K562 (cell line): ENCODE data around the gene STARD8.

Experiments used
- CEBPB ChIP-seq: fragments of 450-650 bp; IDR thresholded peaks from 2 replicates; pipeline ENCODE4 v1.6.1; 2016; ENCODE audit warnings: missing genetic modification characterization, missing compliant biosample characterization
- GTF2F1 ChIP-seq: IDR thresholded peaks from 2 replicates; pipeline ENCODE4 v1.6.1; 2011; ENCODE audit warnings: low read depth, low read length, improper control_type of control experiment
- JUNB ChIP-seq: fragments of 450-650 bp; formaldehyde crosslinking; conservative IDR thresholded peaks from 2 replicates; pipeline ENCODE4 v1.4.0; 2020; ENCODE audit warnings: mild to moderate bottlenecking
- PHF21A ChIP-seq: fragments of 450-650 bp; IDR thresholded peaks from 2 replicates; pipeline ENCODE4 v1.6.1; 2017; ENCODE audit warnings: low read depth, borderline replicate concordance
- POLR2A ChIP-seq: fragments of 450-650 bp; conservative IDR thresholded peaks from 2 replicates; pipeline ENCODE4 v1.6.1; 2016
- POLR2AphosphoS5 ChIP-seq: IDR thresholded peaks from 2 replicates; pipeline ENCODE4 v1.6.1; 2011; ENCODE audit warnings: mild to moderate bottlenecking, low read depth, low read length, moderate library complexity; ENCODE audit not compliant: control insufficient read depth, insufficient read depth
- PPARD ChIP-seq: fragments of 250-450 bp; sonication (Bioruptor Pico); IDR thresholded peaks from 2 replicates; pipeline ENCODE4 v1.8.0; 2022; ENCODE audit warnings: inconsistent platforms, mild to moderate bottlenecking, moderate library complexity
- RNF2 ChIP-seq: sonication (generic); IDR thresholded peaks from 2 replicates; pipeline ENCODE4 v1.6.1; 2016
- YY1 ChIP-seq, 3 experiments: IDR thresholded peaks; 2 replicates each; pipeline ENCODE4 v1.6.1; 2011; ENCODE audit warnings: low read length in 2 of 3, mild to moderate bottlenecking in 2 of 3, moderate library complexity in 2 of 3, borderline replicate concordance in 1 of 3, control low read depth in 1 of 3, low read depth in 1 of 3; ENCODE audit not compliant: insufficient read depth in 3 of 3, insufficient replicate concordance in 2 of 3, control insufficient read depth in 1 of 3, insufficient read length in 1 of 3; ENCODE audit errors: extremely low read depth in 1 of 3
- ZFX ChIP-seq: sonication (generic); formaldehyde crosslinking; IDR thresholded peaks from 2 replicates; pipeline ENCODE4 v1.8.0; 2022; ENCODE audit warnings: mild to moderate bottlenecking, missing genetic modification reagents, moderate library complexity
- ZNF121 ChIP-seq: sonication (generic); formaldehyde crosslinking; conservative IDR thresholded peaks from 2 replicates; pipeline ENCODE4 v1.8.0; 2022; ENCODE audit warnings: missing genetic modification reagents
- TF ChIP-seq, protein P1 (sequence below), 3 experiments: IDR thresholded peaks in 2 of 3; conservative IDR thresholded peaks in 1 of 3; 2 replicates each; pipeline ENCODE4 v1.5.1; 2011 to 2012; ENCODE audit warnings: low read length in 3 of 3, mild to moderate bottlenecking in 3 of 3, control low read depth in 2 of 3, improper control_type of control experiment in 1 of 3, inconsistent platforms in 1 of 3, low read depth in 1 of 3, mixed read lengths in 1 of 3, moderate library complexity in 1 of 3; ENCODE audit not compliant: insufficient read depth in 2 of 3
- TF ChIP-seq, protein P2 (sequence below): sonication (generic); formaldehyde crosslinking; IDR thresholded peaks from 2 replicates; pipeline ENCODE4 v1.8.1; 2023; ENCODE audit warnings: mild to moderate bottlenecking, missing genetic modification reagents
- TF ChIP-seq, protein P3 (sequence below): fragments of 200-600 bp; sonication (generic); IDR thresholded peaks from one replicate; pipeline ENCODE4 v1.6.1; 2012; ENCODE audit warnings: mild to moderate bottlenecking, low read depth, low read length, inconsistent platforms

DNA sequence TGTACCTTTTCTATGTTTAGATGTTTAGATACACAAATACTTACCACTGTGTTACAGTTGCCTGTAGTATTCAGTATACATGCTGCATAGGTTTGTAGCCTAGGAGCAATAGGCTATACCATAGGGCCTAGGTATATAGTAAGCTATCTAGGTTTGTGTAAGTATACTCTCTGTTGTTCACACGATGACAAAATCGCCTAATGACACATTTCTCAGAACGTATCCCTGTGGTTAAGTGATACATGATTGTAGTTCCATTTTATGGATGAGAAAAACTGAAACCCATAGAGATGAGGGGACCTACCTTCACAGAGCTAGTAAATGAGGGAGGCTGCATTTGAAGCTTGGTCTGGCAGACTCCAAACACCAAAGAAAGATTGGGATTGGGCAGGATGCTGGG, 102.0 kb downstream of the STARD8 start:
- TF ChIP-seq, protein P1, sequence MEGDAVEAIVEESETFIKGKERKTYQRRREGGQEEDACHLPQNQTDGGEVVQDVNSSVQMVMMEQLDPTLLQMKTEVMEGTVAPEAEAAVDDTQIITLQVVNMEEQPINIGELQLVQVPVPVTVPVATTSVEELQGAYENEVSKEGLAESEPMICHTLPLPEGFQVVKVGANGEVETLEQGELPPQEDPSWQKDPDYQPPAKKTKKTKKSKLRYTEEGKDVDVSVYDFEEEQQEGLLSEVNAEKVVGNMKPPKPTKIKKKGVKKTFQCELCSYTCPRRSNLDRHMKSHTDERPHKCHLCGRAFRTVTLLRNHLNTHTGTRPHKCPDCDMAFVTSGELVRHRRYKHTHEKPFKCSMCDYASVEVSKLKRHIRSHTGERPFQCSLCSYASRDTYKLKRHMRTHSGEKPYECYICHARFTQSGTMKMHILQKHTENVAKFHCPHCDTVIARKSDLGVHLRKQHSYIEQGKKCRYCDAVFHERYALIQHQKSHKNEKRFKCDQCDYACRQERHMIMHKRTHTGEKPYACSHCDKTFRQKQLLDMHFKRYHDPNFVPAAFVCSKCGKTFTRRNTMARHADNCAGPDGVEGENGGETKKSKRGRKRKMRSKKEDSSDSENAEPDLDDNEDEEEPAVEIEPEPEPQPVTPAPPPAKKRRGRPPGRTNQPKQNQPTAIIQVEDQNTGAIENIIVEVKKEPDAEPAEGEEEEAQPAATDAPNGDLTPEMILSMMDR (IDR thresholded peaks at IDR 0.05 in 2 of 3, conservative IDR thresholded peaks at IDR 0.05 in 1 of 3; ENCODE audit: insufficient read depth in 2 of 3, low read depth in 1 of 3, low read length in 3 of 3): no peak
- TF ChIP-seq, protein P2, sequence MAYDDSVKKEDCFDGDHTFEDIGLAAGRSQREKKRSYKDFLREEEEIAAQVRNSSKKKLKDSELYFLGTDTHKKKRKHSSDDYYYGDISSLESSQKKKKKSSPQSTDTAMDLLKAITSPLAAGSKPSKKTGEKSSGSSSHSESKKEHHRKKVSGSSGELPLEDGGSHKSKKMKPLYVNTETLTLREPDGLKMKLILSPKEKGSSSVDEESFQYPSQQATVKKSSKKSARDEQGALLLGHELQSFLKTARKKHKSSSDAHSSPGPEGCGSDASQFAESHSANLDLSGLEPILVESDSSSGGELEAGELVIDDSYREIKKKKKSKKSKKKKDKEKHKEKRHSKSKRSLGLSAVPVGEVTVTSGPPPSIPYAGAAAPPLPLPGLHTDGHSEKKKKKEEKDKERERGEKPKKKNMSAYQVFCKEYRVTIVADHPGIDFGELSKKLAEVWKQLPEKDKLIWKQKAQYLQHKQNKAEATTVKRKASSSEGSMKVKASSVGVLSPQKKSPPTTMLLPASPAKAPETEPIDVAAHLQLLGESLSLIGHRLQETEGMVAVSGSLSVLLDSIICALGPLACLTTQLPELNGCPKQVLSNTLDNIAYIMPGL (CRISPR knock-in tag): no peak
- TF ChIP-seq, protein P3, sequence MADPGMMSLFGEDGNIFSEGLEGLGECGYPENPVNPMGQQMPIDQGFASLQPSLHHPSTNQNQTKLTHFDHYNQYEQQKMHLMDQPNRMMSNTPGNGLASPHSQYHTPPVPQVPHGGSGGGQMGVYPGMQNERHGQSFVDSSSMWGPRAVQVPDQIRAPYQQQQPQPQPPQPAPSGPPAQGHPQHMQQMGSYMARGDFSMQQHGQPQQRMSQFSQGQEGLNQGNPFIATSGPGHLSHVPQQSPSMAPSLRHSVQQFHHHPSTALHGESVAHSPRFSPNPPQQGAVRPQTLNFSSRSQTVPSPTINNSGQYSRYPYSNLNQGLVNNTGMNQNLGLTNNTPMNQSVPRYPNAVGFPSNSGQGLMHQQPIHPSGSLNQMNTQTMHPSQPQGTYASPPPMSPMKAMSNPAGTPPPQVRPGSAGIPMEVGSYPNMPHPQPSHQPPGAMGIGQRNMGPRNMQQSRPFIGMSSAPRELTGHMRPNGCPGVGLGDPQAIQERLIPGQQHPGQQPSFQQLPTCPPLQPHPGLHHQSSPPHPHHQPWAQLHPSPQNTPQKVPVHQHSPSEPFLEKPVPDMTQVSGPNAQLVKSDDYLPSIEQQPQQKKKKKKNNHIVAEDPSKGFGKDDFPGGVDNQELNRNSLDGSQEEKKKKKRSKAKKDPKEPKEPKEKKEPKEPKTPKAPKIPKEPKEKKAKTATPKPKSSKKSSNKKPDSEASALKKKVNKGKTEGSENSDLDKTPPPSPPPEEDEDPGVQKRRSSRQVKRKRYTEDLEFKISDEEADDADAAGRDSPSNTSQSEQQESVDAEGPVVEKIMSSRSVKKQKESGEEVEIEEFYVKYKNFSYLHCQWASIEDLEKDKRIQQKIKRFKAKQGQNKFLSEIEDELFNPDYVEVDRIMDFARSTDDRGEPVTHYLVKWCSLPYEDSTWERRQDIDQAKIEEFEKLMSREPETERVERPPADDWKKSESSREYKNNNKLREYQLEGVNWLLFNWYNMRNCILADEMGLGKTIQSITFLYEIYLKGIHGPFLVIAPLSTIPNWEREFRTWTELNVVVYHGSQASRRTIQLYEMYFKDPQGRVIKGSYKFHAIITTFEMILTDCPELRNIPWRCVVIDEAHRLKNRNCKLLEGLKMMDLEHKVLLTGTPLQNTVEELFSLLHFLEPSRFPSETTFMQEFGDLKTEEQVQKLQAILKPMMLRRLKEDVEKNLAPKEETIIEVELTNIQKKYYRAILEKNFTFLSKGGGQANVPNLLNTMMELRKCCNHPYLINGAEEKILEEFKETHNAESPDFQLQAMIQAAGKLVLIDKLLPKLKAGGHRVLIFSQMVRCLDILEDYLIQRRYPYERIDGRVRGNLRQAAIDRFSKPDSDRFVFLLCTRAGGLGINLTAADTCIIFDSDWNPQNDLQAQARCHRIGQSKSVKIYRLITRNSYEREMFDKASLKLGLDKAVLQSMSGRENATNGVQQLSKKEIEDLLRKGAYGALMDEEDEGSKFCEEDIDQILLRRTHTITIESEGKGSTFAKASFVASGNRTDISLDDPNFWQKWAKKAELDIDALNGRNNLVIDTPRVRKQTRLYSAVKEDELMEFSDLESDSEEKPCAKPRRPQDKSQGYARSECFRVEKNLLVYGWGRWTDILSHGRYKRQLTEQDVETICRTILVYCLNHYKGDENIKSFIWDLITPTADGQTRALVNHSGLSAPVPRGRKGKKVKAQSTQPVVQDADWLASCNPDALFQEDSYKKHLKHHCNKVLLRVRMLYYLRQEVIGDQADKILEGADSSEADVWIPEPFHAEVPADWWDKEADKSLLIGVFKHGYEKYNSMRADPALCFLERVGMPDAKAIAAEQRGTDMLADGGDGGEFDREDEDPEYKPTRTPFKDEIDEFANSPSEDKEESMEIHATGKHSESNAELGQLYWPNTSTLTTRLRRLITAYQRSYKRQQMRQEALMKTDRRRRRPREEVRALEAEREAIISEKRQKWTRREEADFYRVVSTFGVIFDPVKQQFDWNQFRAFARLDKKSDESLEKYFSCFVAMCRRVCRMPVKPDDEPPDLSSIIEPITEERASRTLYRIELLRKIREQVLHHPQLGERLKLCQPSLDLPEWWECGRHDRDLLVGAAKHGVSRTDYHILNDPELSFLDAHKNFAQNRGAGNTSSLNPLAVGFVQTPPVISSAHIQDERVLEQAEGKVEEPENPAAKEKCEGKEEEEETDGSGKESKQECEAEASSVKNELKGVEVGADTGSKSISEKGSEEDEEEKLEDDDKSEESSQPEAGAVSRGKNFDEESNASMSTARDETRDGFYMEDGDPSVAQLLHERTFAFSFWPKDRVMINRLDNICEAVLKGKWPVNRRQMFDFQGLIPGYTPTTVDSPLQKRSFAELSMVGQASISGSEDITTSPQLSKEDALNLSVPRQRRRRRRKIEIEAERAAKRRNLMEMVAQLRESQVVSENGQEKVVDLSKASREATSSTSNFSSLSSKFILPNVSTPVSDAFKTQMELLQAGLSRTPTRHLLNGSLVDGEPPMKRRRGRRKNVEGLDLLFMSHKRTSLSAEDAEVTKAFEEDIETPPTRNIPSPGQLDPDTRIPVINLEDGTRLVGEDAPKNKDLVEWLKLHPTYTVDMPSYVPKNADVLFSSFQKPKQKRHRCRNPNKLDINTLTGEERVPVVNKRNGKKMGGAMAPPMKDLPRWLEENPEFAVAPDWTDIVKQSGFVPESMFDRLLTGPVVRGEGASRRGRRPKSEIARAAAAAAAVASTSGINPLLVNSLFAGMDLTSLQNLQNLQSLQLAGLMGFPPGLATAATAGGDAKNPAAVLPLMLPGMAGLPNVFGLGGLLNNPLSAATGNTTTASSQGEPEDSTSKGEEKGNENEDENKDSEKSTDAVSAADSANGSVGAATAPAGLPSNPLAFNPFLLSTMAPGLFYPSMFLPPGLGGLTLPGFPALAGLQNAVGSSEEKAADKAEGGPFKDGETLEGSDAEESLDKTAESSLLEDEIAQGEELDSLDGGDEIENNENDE: no peak
- TF ChIP-seq ZNF121: no peak
- TF ChIP-seq YY1 (IDR thresholded peaks at IDR 0.05; ENCODE audit: borderline replicate concordance in 1 of 3, control insufficient read depth in 1 of 3, extremely low read depth in 1 of 3, insufficient read depth in 3 of 3, insufficient read length in 1 of 3, insufficient replicate concordance in 2 of 3, low read depth in 1 of 3, low read length in 2 of 3): no peak
- TF ChIP-seq JUNB (CRISPR knock-in tag): no peak
- no peak for TF ChIP-seq PHF21A
- TF ChIP-seq POLR2A: no peak
- no peak for TF ChIP-seq RNF2
- TF ChIP-seq PPARD (CRISPR knock-in tag): no peak
- TF ChIP-seq CEBPB (tag): no peak
- TF ChIP-seq GTF2F1: no peak
- no peak for TF ChIP-seq ZFX
- no peak for TF ChIP-seq POLR2AphosphoS5
